ENCODE measurements around the gene UBXN11.
A peak's percentile ranks its signal among the peaks of the same experiment; 100 is the strongest.

Gene UBXN11

GRCh38 chr1:26233903-26234643 is 72.4 kb downstream of the UBXN11 start, which contains the start of gene CEP85:
TSS of gene CEP85 (plus strand) at chr1:26234200. CDS start at chr1:26239784, 5,584 bp downstream.
- peak within 1 kb of the TSS; percentile 99 for H3K4me2 ChIP-seq (ENCODE audit: insufficient read depth, low read length)
- H3K9ac ChIP-seq (ENCODE audit: low read depth, low read length): peak within 1 kb of the TSS; percentile 71
- H3K27ac ChIP-seq (ENCODE audit: low read length): peak within 1 kb of the TSS; percentile 94
- peak within 1 kb of the TSS; percentile 65 to 81 for H3K4me3 ChIP-seq (ENCODE audit: low read depth in 1 of 2, low read length in 2 of 2)
- ATAC-seq (ENCODE audit: insufficient read depth, low read depth) (peak; percentile 92), DNase-seq (peak; percentile 98)
- TF ChIP-seq EZH2 (IDR thresholded peaks at IDR 0.05; ENCODE audit: borderline replicate concordance, low read depth, low read length, severe bottlenecking) (no peak), CTCF (IDR thresholded peaks at IDR 0.05; ENCODE audit: borderline replicate concordance, extremely low read depth, low read length, poor library complexity, severe bottlenecking) (peak; percentile 93)
- peaks cover 14% of the 10 kb centered on the region for H3K36me3 ChIP-seq (ENCODE audit: insufficient read depth, low read length)
- no peaks in the 10 kb centered on the region for H3K9me3 ChIP-seq (ENCODE audit: insufficient read depth, low read length, severe bottlenecking)
- peaks cover 32% of the 10 kb centered on the region; the same call in 1 of the 2 replicates for H4K20me1 ChIP-seq (ENCODE audit: insufficient read depth, low read length)
- peaks cover 37% of the 10 kb centered on the region for H3K4me1 ChIP-seq (ENCODE audit: insufficient read depth, low read length)
- H3K27me3 ChIP-seq (ENCODE audit: insufficient read depth, low read length, poor library complexity): no peaks in the 10 kb centered on the region
- peak within 1 kb of the TSS; percentile 100 for H2AFZ ChIP-seq (ENCODE audit: low read depth, low read length)
- H3K79me2 ChIP-seq (ENCODE audit: insufficient read depth, low read length): peaks cover 53% of the 10 kb centered on the region

Measured in DND-41 (cell line).